Measurements from ENCODE around the gene RNF217. TPM values are rescaled to one million over a fixed set of nuclear protein-coding genes. Genes with fewer than 3 reads are reported as not detected.

Gene RNF217
- total RNA-seq, 4 donors from 2014 or later: 6.0 to 24.3 (median 16.0) TPM

DNA sequence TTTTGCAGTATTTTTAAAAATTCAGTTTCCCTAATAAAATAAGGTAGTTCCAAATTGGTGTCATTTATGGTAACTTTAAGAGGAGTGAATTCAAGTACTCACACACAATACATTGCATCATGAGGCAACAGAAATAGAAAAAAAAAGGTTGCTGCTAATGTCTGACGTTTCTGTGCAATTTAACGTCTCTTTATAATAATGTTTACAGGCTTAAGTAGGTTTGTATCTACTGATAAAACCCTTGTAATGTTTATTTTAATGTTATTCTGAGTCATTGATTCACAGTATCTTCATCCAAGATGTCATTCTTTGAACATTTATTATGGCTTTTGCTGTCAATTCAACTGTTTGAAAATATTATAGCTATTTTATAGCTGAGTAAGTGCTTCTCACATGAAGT is 86.0 kb downstream of the RNF217 start:
- Histone ChIP-seq H3K27me3 (no peaks in the 10 kb centered on the region), H3K4me1 (peaks cover 0 to 3% (median 0%) of the 10 kb centered on the region in 4 donors), H3K36me3 (no peaks in the 10 kb centered on the region), H3K27ac (no peak overlapping the region), H3K9me3 (no peaks in the 10 kb centered on the region), H3K4me3 (no peak overlapping the region)
- intact Hi-C loops (cut with DNase I; ENCODE audit: low total_unique reads): no loop called here
- WGBS, 2 donors (ENCODE audit: low coverage in 1 of 2): 67% methylated on average over 2 of the region's 2 CpGs
- no peak for TF ChIP-seq POLR2A (IDR thresholded peaks at IDR 0.05)
- TF ChIP-seq CTCF (IDR thresholded peaks at IDR 0.05): no peak
- TF ChIP-seq EP300 (IDR thresholded peaks at IDR 0.05; ENCODE audit: low read depth): no peak
- no peak for TF ChIP-seq POLR2AphosphoS5 (IDR thresholded peaks at IDR 0.05)
- in situ Hi-C loops (cut with MboI; ENCODE audit: low pct_ligation_motif_present in 1 of 4, low pct_unique_long_range_greater_than_20kb in 1 of 4, low sequenced_read_pairs in 3 of 4): no loop called here
- no peak for DNase-seq

DNA sequence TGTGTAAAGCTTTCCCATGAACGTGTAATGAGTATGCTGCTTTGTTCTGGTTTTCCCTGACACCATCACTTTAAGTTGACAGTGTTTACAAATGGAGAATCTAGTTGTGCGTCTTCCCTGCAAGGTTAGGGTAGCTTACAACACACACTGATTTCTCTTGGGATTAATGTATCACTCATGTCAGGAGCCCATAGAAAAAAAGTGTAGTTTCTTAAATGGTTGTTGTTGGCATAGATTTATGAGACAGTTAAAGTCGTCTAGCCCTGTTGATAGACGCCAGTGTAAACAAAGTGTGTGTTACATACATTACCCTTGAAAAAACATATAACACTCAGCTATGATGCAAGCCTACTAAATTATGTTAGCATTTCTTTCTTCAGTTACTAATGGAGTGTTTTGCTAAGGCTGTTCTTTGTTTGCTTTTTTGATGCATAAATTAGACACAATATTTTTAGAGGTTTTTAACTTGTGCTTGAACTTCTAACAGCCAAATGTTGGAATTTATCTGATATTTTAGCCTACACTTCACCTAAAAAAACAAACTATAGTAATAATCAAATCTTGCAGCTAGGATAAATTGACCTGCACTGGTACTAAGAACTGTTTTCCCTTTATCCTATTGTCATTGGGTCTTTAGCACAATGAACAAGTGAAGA is 88.6 kb downstream of the RNF217 start:
- WGBS, 2 donors (ENCODE audit: low coverage in 1 of 2): 26 to 73% methylated on average over 3 to 4 of the region's 4 CpGs
- no peak overlapping the region for H3K27ac ChIP-seq
- TF ChIP-seq POLR2AphosphoS5 (IDR thresholded peaks at IDR 0.05): no peak
- TF ChIP-seq EP300 (IDR thresholded peaks at IDR 0.05; ENCODE audit: low read depth): no peak
- no peak for TF ChIP-seq CTCF (IDR thresholded peaks at IDR 0.05)
- H3K27me3 ChIP-seq: no peaks in the 10 kb centered on the region
- DNase-seq: no peak
- intact Hi-C loops (cut with DNase I; ENCODE audit: low total_unique reads) (no loop called here), in situ Hi-C loops (cut with MboI; ENCODE audit: low pct_ligation_motif_present in 1 of 4, low pct_unique_long_range_greater_than_20kb in 1 of 4, low sequenced_read_pairs in 3 of 4) (no loop called here)
- no peak overlapping the region for H3K4me3 ChIP-seq
- peaks cover 0 to 3% (median 0%) of the 10 kb centered on the region in 4 donors for H3K4me1 ChIP-seq
- H3K9me3 ChIP-seq: no peaks in the 10 kb centered on the region
- no peaks in the 10 kb centered on the region for H3K36me3 ChIP-seq

- DNase-seq: no peak
- 82 to 86% methylated on average over 2 of the region's 2 CpGs for WGBS, 2 donors (ENCODE audit: low coverage in 1 of 2)
- intact Hi-C loops (cut with DNase I; ENCODE audit: low total_unique reads): no loop called here
- Histone ChIP-seq H3K27ac (no peak overlapping the region), H3K36me3 (no peaks in the 10 kb centered on the region), H3K9me3 (no peaks in the 10 kb centered on the region), H3K27me3 (no peaks in the 10 kb centered on the region), H3K4me1 (peaks cover 0 to 12% (median 0%) of the 10 kb centered on the region in 4 donors), H3K4me3 (no peak overlapping the region)
- TF ChIP-seq EP300 (IDR thresholded peaks at IDR 0.05; ENCODE audit: low read depth) (no peak), POLR2A (IDR thresholded peaks at IDR 0.05) (no peak), POLR2AphosphoS5 (IDR thresholded peaks at IDR 0.05) (no peak), CTCF (IDR thresholded peaks at IDR 0.05) (no peak)
- in situ Hi-C loops (cut with MboI; ENCODE audit: low pct_ligation_motif_present in 1 of 4, low pct_unique_long_range_greater_than_20kb in 1 of 4, low sequenced_read_pairs in 3 of 4): no loop called here
Measured at GRCh38 chr6:125053809-125054208, 91.6 kb downstream of the RNF217 start.

GRCh38 chr6:125054331-125054730 is 92.1 kb downstream of the RNF217 start:
- in situ Hi-C loops (cut with MboI; ENCODE audit: low pct_ligation_motif_present in 1 of 4, low pct_unique_long_range_greater_than_20kb in 1 of 4, low sequenced_read_pairs in 3 of 4): no loop called here
- Histone ChIP-seq H3K36me3 (no peaks in the 10 kb centered on the region), H3K27me3 (no peaks in the 10 kb centered on the region), H3K4me3 (no peak overlapping the region), H3K27ac (no peak overlapping the region), H3K9me3 (no peaks in the 10 kb centered on the region), H3K4me1 (peaks cover 0 to 9% (median 0%) of the 10 kb centered on the region in 4 donors)
- DNase-seq: no peak
- 86 to 89% methylated on average over 1 to 2 of the region's 2 CpGs for WGBS, 2 donors (ENCODE audit: low coverage in 1 of 2)
- intact Hi-C loops (cut with DNase I; ENCODE audit: low total_unique reads): no loop called here
- TF ChIP-seq POLR2AphosphoS5 (IDR thresholded peaks at IDR 0.05): no peak
- TF ChIP-seq CTCF (IDR thresholded peaks at IDR 0.05): no peak
- TF ChIP-seq EP300 (IDR thresholded peaks at IDR 0.05; ENCODE audit: low read depth): no peak
- no peak for TF ChIP-seq POLR2A (IDR thresholded peaks at IDR 0.05)

Data from transverse colon (tissue), 4 donors.